ENCODE results near the gene OTUD5. TPM values are rescaled to one million over a fixed set of nuclear protein-coding genes. Genes with fewer than 3 reads are reported as not detected.

Gene OTUD5
- total RNA-seq, 1 donor from 2014 or later, result 18.4 TPM

GRCh38 chrX:48904626-48905025 is 52.8 kb downstream of the OTUD5 start:
- Histone ChIP-seq H3K27me3 (ENCODE audit: control insufficient read depth, insufficient read depth, low read length) (no peaks in the 10 kb centered on the region), H3K4me3 (ENCODE audit: low read depth, low read length) (no peak overlapping the region), H3K36me3 (ENCODE audit: control insufficient read depth, insufficient read depth, low read length) (peaks cover 4% of the 10 kb centered on the region)
- no peak for TF ChIP-seq CTCF (IDR thresholded peaks at IDR 0.05; ENCODE audit: insufficient read depth, low read length, severe bottlenecking)
- no peak for DNase-seq (ENCODE audit: low read depth)
- no peak for FAIRE-seq

GRCh38 chrX:48904180-48904579 is 53.2 kb downstream of the OTUD5 start:
- H3K4me3 ChIP-seq (ENCODE audit: low read depth, low read length), result no peak overlapping the region
- peaks cover 4% of the 10 kb centered on the region for H3K36me3 ChIP-seq (ENCODE audit: control insufficient read depth, insufficient read depth, low read length)
- H3K27me3 ChIP-seq (ENCODE audit: control insufficient read depth, insufficient read depth, low read length), result no peaks in the 10 kb centered on the region
- no peak for TF ChIP-seq CTCF (IDR thresholded peaks at IDR 0.05; ENCODE audit: insufficient read depth, low read length, severe bottlenecking)
- DNase-seq (ENCODE audit: low read depth) (no peak), FAIRE-seq (no peak)

- H3K4me3 ChIP-seq (ENCODE audit: low read depth, low read length), result no peak overlapping the region
- FAIRE-seq, result no peak
- H3K36me3 ChIP-seq (ENCODE audit: control insufficient read depth, insufficient read depth, low read length), result peaks cover 4% of the 10 kb centered on the region
- no peak for TF ChIP-seq CTCF (IDR thresholded peaks at IDR 0.05; ENCODE audit: insufficient read depth, low read length, severe bottlenecking)
- DNase-seq (ENCODE audit: low read depth), result no peak
- no peaks in the 10 kb centered on the region for H3K27me3 ChIP-seq (ENCODE audit: control insufficient read depth, insufficient read depth, low read length)
These were observed 54.1 kb downstream of the OTUD5 start for GRCh38 chrX:48903290-48903689.

- FAIRE-seq, result no peak
- H3K36me3 ChIP-seq (ENCODE audit: control insufficient read depth, insufficient read depth, low read length), result peaks cover 4% of the 10 kb centered on the region
- no peak for TF ChIP-seq CTCF (IDR thresholded peaks at IDR 0.05; ENCODE audit: insufficient read depth, low read length, severe bottlenecking)
These were observed 54.6 kb downstream of the OTUD5 start for GRCh38 chrX:48902776-48903175.

GRCh38 chrX:48902135-48902534 is 55.3 kb downstream of the OTUD5 start:
- Histone ChIP-seq H3K27me3 (ENCODE audit: control insufficient read depth, insufficient read depth, low read length) (no peaks in the 10 kb centered on the region), H3K4me3 (ENCODE audit: low read depth, low read length) (no peak overlapping the region), H3K36me3 (ENCODE audit: control insufficient read depth, insufficient read depth, low read length) (peaks cover 4% of the 10 kb centered on the region)
- no peak for DNase-seq (ENCODE audit: low read depth)
- FAIRE-seq, result no peak
- no peak for TF ChIP-seq CTCF (IDR thresholded peaks at IDR 0.05; ENCODE audit: insufficient read depth, low read length, severe bottlenecking)

More at GRCh38 chrX:48902776-48903175, 54.6 kb downstream of the OTUD5 start:
- no peaks in the 10 kb centered on the region for H3K27me3 ChIP-seq (ENCODE audit: control insufficient read depth, insufficient read depth, low read length)
- H3K4me3 ChIP-seq (ENCODE audit: low read depth, low read length), result no peak overlapping the region
- no peak for DNase-seq (ENCODE audit: low read depth)

GRCh38 chrX:48901069-48901468 is 56.3 kb downstream of the OTUD5 start:
- FAIRE-seq (no peak), DNase-seq (ENCODE audit: low read depth) (no peak)
- TF ChIP-seq CTCF (IDR thresholded peaks at IDR 0.05; ENCODE audit: insufficient read depth, low read length, severe bottlenecking), result no peak
- Histone ChIP-seq H3K4me3 (ENCODE audit: low read depth, low read length) (no peak overlapping the region), H3K27me3 (ENCODE audit: control insufficient read depth, insufficient read depth, low read length) (no peaks in the 10 kb centered on the region), H3K36me3 (ENCODE audit: control insufficient read depth, insufficient read depth, low read length) (peaks cover 4% of the 10 kb centered on the region)

All from bronchial epithelial cell (primary cell).